Glomerular visceral epithelial cell (primary cell): Measurements from ENCODE around the gene HOXA3.

Source experiments
- DNase-seq: peaks from one replicate; pipeline ENCODE4 v3.0.0-alpha.2; 2016; ENCODE audit errors: extremely low spot score

The HOXA3 gene

DNA sequence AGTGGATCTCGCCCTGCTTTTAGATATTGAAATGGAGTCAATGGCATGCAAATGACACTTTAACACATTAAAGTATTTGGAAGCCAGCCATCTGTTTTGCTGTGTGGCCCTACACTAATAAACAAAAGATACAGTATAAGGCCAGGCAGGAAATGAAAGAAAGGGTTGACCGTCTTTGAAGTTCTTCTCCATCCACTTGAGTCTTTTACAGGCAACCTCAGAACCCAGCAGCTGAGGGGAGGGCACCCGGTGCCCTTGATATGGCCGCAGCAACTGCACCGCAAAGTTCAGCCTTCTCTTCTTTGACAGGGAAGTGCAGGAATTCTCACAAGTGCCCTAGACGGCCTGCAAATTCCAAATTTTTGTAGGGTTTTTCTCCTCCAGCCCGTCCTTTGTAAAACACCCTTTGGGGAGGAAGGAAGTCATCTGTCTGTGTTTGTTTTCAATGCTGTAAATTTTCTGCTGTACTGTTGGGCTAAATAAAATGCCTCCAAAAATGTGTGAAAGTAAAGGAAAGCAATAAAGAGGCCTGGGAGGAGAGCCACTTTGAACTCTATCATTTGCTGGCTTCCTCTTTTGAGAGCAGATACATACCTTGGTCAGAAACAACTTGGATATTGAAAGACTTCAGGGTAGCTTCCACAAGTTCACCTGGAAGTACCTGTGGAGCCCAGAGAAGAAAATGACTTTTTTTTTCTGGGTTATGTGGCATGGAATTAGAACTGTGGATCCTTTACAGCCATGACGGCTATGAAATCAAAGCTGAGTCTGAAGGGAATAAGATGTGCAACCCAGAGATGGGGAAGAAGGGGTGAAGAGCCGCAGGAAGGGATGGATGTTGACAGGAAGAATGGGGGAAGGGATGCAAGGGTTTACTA, 60.2 kb downstream of the HOXA3 start:
- no peak for DNase-seq

DNA sequence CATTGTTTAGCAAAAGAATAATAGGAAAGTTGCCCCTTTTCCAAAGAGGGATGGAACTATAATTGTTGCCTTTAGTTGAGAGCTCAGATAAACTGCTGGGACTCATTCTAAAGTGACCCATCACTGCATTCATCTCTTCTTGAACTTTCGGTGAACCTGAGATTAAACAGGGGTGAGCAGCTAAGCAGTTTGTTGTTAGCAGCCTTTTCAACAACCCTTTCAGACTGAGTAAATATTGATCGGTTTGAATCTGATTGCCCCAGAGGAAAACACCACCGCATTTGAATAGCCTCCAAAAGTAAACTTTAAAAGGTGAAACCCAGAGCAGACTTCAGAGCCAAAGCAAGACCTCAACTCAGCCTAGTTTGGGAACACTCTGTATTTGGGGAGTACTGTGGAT, 61.3 kb downstream of the HOXA3 start:
- DNase-seq, result no peak

DNA sequence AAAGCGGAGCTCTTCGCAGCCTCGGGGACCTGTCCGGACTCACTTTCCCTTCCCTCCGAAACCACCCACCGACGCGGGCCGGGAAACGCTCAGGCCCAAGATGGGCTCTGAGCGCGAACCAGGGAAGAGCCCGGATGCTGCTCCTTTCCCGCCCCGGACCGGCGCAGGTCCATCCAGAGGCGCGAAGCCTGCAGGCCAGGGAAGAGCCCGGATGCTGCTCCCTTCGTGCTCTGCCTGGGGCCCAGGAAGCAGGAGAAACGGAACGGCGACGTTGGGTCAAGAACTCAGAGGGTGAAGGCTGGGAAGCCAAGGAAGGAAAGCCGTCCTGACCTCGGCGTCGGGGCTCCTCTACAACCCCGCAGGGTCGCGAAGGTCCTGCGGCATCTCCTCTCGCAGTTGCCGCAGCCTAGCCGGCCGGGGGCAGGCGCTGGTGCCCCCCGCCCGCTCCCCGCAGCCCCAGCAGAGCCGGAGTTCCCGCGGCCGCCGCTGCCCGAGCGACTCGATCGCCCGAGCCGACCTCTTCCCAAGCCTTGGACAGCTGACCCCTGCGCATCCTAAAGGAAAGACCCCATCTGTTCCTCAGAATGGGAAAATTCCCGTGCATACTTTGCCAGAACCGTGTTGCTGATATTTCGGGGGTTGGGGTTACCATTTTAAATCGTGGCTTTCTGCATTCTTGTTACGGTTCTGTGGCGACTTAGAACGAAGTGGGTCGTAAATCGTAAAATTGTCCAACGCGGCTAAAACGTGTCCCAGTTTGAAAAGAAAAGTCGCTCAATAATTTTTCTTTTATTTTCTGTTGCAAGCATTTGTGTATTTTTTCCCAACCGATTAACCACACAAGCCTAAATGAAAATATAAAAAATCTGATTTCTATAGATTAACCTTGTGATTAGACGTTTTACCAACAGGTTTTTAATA, 64.1 kb downstream of the HOXA3 start:
- no peak for DNase-seq

DNA sequence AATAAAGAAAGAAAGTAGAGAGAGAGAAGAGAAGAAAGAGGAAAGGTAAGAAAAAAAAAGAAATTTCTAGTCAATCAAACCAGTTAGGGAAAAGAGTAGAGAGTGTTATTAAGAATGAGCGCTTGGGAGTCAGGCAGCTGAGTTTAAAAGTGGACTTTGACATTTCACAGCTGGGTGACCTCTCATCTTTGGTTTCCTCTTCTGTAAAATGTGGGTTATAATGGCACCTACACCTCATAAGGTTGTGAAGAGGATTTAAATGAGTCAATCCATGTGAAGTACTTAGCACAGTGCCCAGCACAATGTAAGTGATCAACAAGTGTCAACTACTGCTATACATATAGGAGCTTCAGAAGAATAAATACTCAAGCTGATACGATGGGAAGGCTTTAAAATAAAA, 68.7 kb downstream of the HOXA3 start:
- DNase-seq, result no peak

DNA sequence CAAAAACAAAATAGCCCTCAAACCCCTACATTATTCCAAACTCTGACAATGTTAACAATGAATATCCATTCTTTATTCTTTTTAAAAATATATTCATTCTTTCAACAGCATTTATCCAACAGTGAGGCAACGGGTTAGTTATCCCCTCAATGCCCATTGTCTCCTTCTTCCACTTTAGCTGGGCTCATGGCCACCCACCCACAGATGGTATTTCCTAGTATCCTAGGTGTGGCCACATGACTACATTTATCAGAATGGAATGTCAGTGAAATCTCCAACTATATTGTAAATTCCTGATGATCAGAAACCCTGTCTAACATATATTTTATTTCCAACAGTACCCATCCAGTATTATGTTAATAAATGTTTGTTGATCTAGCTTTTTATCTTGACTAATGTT, 70.2 kb downstream of the HOXA3 start:
- DNase-seq, result no peak

DNA sequence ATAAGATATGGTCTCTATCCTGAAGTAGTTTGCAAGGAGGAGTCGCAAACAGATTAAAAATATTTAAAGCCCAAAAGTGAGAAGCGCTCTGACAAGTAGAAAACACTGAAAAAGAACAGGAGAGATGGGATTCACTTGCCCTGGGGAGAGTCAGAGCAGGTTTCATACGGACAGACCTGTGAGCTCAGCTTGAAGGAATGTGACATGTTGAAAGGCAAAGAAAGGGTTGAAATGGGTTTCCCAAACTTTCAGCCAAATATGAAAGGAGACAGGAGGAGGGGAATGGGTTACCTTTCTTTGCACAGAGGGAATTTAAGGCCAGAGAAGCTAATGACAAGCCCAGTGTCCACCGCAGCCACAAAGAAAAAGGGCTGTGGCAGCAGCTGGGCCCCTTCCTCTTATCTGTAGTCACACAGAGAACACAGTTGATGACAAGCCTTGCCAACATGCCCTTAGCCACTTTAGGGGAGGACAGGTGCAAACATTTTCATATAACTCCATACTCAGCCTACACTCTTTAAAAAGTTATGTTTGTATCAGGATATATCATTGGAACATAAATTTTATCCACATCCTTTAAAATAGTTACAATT, 71.4 kb downstream of the HOXA3 start:
- DNase-seq, result peak; percentile 40

DNA sequence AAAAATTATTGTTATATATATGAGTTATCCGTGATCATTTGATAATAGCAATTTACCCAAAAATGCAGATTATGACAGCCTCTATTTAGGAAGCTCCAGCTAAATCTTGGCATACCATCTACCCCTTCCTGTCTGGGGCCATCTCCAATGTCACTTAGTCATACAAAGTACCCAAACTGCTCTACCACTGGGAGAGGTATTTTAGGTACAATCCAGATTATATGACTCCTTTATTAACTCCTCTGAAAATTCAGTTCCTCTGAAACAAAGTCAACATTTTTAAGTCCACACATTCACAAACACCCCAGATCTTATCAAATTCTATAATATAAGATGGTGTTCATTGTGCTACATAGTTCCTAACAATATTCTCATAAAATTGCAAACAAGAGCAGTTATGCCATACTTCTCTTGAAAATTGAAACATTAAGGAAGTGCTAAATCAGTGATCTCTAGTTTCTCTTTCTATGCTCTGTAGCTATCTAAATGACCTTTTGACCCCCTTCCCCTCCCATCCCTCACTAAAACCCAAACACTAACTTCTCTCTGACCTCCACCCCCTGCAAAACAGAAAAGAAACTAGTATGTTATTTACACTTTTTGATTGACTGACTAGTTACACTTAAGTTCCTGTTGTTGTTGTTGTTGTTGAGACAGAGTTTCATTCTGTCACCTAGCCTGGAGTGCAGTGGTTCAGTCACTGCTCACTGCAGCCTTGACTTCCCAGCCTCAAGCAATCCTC, 73.0 kb downstream of the HOXA3 start:
- no peak for DNase-seq

DNA sequence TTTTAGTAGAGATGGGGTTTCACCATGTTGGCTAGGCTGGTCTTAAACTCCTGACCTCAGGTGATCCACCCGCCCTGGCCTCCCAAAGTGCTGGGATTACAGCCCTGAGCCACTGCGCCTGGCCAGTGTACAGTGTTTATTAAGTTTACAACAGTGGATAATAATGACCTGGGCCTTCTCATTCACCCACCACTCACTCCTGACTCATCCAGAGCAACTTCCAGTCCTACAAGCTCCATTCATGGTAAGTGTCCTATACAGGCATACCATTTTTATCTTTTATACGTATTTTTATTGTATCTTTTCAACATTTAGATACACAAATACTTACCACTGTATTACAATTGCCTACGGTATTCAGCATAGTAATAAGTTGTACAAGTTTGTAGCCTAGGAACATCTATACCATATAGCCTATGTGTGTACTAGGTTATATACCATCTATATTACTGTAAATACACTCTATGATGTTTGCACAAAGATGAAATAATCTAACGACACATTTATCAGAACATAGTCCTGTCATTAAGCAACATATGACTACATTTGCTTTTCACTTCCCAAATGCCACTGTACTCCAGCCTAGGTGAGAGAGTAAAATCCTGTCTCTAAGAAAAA, 73.7 kb downstream of the HOXA3 start:
- DNase-seq, result no peak

DNA sequence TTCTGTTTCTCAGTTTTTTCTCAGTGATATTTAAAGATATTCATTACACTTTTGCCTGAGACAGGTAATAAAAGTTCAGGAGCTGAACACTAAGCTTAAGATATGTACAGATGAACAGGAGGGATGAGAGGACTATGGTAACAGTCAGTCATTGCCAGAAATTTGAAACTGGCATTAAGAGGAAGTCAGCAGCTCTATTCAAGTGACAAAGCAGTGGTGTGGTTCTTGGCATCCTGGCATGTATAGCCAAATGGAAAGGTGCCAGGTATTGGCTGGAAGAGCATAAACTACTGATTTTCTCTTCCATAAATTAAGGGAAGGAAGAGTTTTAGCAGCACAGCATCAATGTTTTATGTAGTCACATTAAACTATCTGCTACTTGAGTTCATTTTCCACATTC, 79.3 kb downstream of the HOXA3 start:
- no peak for DNase-seq

DNA sequence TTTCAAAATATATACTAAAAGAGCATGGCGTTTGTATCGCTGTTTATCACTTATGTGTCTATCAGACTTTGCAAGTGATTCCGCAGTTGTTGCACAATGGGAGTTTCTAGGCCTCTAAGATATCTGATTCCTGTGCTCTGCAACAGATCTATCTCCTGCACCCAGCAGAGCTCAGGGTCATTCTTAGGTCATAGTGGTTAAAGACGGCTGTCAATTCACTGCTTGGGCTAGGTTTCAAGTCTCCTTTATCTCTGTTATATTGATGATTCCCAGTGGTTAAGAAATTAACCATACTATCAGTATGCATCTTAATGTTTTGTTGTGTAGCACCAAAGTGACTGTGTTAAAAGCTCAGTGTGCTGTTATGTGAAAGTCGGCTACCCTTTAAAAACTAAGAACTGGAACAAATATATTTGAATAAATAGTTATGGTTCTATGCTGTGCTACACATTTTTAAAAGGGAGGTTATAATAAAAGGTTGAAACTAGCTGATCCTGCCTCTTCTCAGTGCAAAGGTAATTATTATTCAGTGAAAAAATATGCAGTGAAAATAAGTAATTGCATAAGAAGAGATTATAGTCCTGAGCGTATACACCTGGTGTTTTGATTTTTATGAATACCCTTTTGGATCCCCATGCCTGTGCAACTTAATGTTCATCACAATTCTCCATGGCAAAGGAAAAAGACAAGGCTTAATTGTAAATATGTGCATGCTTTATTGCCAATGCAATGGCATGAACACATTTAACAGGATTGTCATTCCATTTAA, 80.6 kb downstream of the HOXA3 start:
- DNase-seq, result no peak

DNA sequence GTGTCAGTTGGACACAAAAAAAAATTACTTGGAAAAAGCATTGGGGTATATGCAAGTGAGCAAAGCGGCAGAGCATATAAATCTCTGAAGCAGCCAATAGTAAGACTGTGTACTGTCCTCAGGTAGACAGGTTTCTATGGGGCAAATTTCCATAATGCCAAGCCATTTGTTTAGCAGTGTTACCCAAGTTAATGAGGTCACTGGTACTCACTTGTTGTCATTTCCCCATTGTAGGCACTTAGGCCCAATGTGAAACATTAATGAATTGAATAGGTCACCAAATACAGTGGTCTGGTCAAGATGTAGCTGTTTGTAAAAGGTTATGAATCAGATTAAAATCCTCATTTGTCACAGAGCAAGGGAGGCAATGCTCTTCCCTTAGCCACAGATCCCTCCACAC, 84.1 kb downstream of the HOXA3 start:
- no peak for DNase-seq

DNA sequence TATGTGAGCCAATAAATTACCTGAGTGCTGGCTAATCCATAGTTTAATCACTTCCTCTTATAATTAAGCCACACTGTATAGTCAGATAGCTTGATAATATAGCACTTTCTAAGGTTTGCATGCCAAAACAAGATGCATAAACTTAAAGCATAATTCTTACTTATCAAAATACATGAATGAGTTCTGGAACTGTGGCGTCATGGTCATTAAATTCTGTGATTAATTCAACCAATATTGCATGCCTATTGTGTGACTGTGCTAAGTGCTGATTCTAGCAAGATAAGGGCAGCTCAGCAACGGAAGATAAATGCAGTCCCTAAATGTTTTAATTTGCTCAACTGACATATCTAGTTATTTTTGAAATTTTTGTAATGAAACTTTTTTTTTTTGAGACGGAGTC, 86.2 kb downstream of the HOXA3 start:
- peak; percentile 23 for DNase-seq

DNA sequence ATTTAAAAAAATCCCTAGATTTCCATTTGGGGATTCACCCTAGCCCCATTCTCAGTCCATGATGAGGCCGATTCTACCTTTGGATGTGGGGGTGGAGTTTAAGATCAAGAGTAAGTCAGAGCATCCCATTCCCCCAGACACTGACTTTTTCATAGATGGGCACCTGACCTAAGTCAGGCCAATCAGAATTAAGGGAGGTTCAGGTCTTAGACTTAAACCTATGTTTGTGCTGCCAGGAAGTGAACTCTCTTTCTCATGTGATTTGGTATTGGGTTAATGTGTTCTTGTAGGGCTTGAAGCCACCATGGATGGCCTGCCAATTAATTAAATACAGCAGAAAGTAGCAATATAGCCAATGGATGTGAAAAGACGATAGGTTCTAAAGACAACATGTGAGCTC, 86.7 kb downstream of the HOXA3 start:
- no peak for DNase-seq

DNA sequence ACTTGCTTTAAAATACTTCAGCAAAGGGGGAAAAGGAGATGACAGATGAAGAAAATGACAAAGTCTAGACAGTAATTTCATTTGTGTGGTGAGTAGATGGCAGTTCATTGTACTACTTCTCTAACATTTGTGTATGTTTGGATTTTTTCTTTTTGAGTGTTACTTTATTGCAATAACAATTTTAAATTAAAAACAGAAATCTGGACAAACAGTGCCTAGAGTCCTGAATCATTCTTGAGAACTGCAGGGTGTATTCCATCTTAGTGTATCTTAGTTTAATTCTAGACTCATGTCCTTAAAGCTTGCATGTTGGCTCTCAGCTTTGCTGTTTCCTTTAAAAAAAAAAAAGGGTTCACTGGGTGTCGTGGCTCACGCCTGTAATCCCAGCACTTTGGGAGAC, 87.7 kb downstream of the HOXA3 start:
- no peak for DNase-seq

DNA sequence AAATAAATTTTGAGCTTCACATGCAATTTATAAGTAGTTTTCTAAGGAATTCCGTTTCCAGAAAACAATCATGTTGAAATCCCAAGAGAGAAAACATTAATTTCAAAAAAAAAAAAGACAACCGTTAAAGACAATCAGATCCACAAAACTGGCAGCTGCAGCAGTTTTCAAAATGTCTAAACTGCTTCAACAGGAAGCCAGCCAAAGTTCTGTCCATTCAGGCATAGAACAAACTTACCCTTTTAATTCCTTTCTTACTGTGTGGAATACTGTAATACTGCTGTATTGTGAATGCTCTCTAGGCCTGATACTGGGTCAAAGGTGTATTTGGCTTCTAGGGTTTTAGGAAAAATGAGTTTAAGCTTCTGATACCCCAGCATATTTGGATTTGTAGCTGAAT, 88.2 kb downstream of the HOXA3 start:
- DNase-seq, result peak; percentile 25

DNA sequence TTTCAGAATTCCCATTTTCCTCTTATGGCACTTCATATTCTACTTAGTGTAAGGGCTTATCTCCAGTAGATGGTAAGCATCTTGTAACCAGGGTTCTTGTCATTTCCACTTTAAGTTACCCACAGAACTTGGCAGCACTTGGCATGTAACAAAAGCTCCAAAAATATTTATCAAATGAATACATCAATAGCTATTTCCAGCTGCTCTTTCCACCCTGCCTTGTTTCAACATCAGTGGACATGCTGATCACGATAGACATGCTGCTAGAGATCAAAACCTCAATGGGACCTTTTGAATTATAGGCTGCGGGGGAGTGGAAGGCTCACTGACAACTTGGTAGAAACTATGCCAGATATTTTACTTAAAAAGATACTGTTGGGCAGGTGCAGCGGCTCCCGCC, 89.4 kb downstream of the HOXA3 start:
- no peak for DNase-seq
